IMR-90 (cell line): Measurements from ENCODE around the gene ALDH8A1. TPM values are rescaled to one million over a fixed set of nuclear protein-coding genes. Genes with fewer than 3 reads are reported as not detected.

Experiments
- ATAC-seq: fragments of 200-7000 bp; cut with Tn5 transposase; 2 replicates; pipeline ENCODE4 v1.9.1; 2020; ENCODE audit warnings: low read depth, mild to moderate bottlenecking, moderate library complexity
- BruUV-seq: library from RNA; stranded (reverse); fragments of 400-500 nt; replicated peaks from 2 replicates; lab custom pipeline; 2021; lab: Mats Ljungman, UMichigan
- CTCF ChIA-PET: fragments of 300-600 bp; formaldehyde crosslinking; extraction: SDS; loops from one replicate; lab custom pipeline; 2021; ENCODE audit warnings: antibody characterized with exemption; lab: Yijun Ruan, JAX
- POLR2A ChIA-PET: fragments of 300-600 bp; sonication (Branson Sonifier 250); formaldehyde crosslinking; loops from one replicate; lab custom pipeline; 2022; ENCODE audit warnings: antibody characterized with exemption; ENCODE audit not compliant: unreplicated experiment; lab: Charles Lee
- DNase-seq: peaks from one replicate; pipeline ENCODE4 v3.0.0; 2013
- H2AFZ ChIP-seq: replicated peaks from 2 replicates; pipeline ENCODE3; 2013; ENCODE audit warnings: low read length, mild to moderate bottlenecking; ENCODE audit not compliant: poor library complexity
- H2AK5ac ChIP-seq: 2 replicates; pipeline ENCODE4 v1.6.1; 2013; ENCODE audit warnings: low read depth, low read length, inconsistent platforms
- H2AK9ac ChIP-seq: replicated peaks from 2 replicates; pipeline ENCODE3; 2013; ENCODE audit warnings: mild to moderate bottlenecking, low read depth, low read length, moderate library complexity; ENCODE audit not compliant: poor library complexity
- H2BK120ac ChIP-seq: 2 replicates; pipeline ENCODE4 v1.6.1; 2013; ENCODE audit warnings: low read depth, low read length, inconsistent platforms
- H2BK15ac ChIP-seq: 3 replicates; pipeline ENCODE4 v1.6.1; 2013; ENCODE audit warnings: low read depth, low read length, inconsistent platforms
- H2BK20ac ChIP-seq: 2 replicates; pipeline ENCODE4 v1.6.1; 2013; ENCODE audit warnings: low read depth, mild to moderate bottlenecking, inconsistent platforms, low read length, moderate library complexity
- H2BK5ac ChIP-seq: 2 replicates; pipeline ENCODE4 v1.6.1; 2013; ENCODE audit warnings: mild to moderate bottlenecking, low read depth, low read length, inconsistent platforms; ENCODE audit not compliant: poor library complexity, severe bottlenecking
- H3K14ac ChIP-seq: replicated peaks from 2 replicates; pipeline ENCODE4 v1.6.1; 2013; ENCODE audit warnings: low read depth, low read length, inconsistent platforms
- H3K18ac ChIP-seq: 2 replicates; pipeline ENCODE4 v1.6.1; 2013; ENCODE audit warnings: low read depth, low read length, control low read depth
- H3K23ac ChIP-seq: 2 replicates; pipeline ENCODE4 v1.6.1; 2013; ENCODE audit warnings: low read depth, low read length, inconsistent platforms
- H3K27ac ChIP-seq: 2 replicates; pipeline ENCODE4 v1.5.1; 2013; ENCODE audit warnings: mild to moderate bottlenecking, control low read depth, low read length; ENCODE audit not compliant: insufficient read depth
- H3K27me3 ChIP-seq: 2 replicates; pipeline ENCODE4 v1.6.1; 2013; ENCODE audit warnings: low read length; ENCODE audit not compliant: control insufficient read depth, insufficient read depth
- H3K36me3 ChIP-seq: 2 replicates; pipeline ENCODE4 v1.6.1; 2013; ENCODE audit warnings: low read length, mixed read lengths; ENCODE audit not compliant: control insufficient read depth, insufficient read depth
- H3K4ac ChIP-seq: 2 replicates; pipeline ENCODE4 v1.6.1; 2013; ENCODE audit warnings: low read depth, low read length, inconsistent platforms
- H3K4me1 ChIP-seq: 2 replicates; pipeline ENCODE4 v1.6.1; 2013; ENCODE audit warnings: low read length, mixed read lengths; ENCODE audit not compliant: control insufficient read depth, insufficient read depth
- H3K4me2 ChIP-seq: 2 replicates; pipeline ENCODE4 v1.6.1; 2013; ENCODE audit warnings: low read depth, mild to moderate bottlenecking, control low read depth, low read length, moderate library complexity
- H3K4me3 ChIP-seq: 2 replicates; pipeline ENCODE4 v1.5.1; 2013; ENCODE audit warnings: low read depth, mild to moderate bottlenecking, control low read depth, low read length, moderate library complexity; ENCODE audit not compliant: insufficient read depth
- H3K56ac ChIP-seq: 2 replicates; pipeline ENCODE4 v1.6.1; 2013; ENCODE audit warnings: low read length, inconsistent platforms; ENCODE audit not compliant: insufficient read depth; ENCODE audit errors: extremely low read depth
- H3K79me1 ChIP-seq, 2 experiments: 2 replicates each; pipeline ENCODE4 v1.6.1; 2013; ENCODE audit warnings: low read length in 2 of 2, inconsistent platforms in 1 of 2, low read depth in 1 of 2
- H3K9ac ChIP-seq: 2 replicates; pipeline ENCODE4 v1.6.1; 2013; ENCODE audit warnings: low read depth, low read length, control low read depth
- H3K9me1 ChIP-seq: 2 replicates; pipeline ENCODE4 v1.6.1; 2013; ENCODE audit warnings: low read length, inconsistent platforms; ENCODE audit not compliant: insufficient read depth
- H3K9me3 ChIP-seq: 2 replicates; pipeline ENCODE4 v1.6.1; 2013; ENCODE audit warnings: low read length; ENCODE audit not compliant: control insufficient read depth, insufficient read depth
- H4K20me1 ChIP-seq: 2 replicates; pipeline ENCODE4 v1.6.1; 2013; ENCODE audit warnings: low read length, inconsistent platforms; ENCODE audit not compliant: insufficient read depth
- H4K5ac ChIP-seq: 2 replicates; pipeline ENCODE4 v1.6.1; 2013; ENCODE audit warnings: mild to moderate bottlenecking, low read depth, low read length, control low read depth
- H4K8ac ChIP-seq, 2 experiments: 2 replicates each; pipeline ENCODE4 v1.6.1; 2013; ENCODE audit warnings: low read depth in 2 of 2, low read length in 2 of 2, control low read depth in 1 of 2, inconsistent platforms in 1 of 2
- H4K91ac ChIP-seq: 2 replicates; pipeline ENCODE4 v1.6.1; 2013; ENCODE audit warnings: low read depth, low read length, inconsistent platforms; ENCODE audit not compliant: insufficient read depth
- BHLHE40 ChIP-seq: fragments of 150-350 bp; IDR thresholded peaks from 2 replicates; pipeline ENCODE4 v1.6.1; 2016; ENCODE audit warnings: mild to moderate bottlenecking, low read depth, low read length
- CEBPB ChIP-seq: IDR thresholded peaks from 2 replicates; pipeline ENCODE4 v1.6.1; 2012; ENCODE audit warnings: low read depth, low read length, improper control_type of control experiment
- CHD1 ChIP-seq: IDR thresholded peaks from 2 replicates; pipeline ENCODE4 v1.6.1; 2012; ENCODE audit warnings: low read depth, low read length, improper control_type of control experiment
- CTCF ChIP-seq: conservative IDR thresholded peaks from 2 replicates; pipeline ENCODE4 v1.5.1; 2012; ENCODE audit warnings: mild to moderate bottlenecking, low read depth, low read length, improper control_type of control experiment
- ELK1 ChIP-seq: fragments of 150-350 bp; IDR thresholded peaks from 2 replicates; pipeline ENCODE4 v1.6.1; 2016; ENCODE audit warnings: low read depth, mild to moderate bottlenecking, low read length, moderate library complexity, borderline replicate concordance
- MAFK ChIP-seq: IDR thresholded peaks from 2 replicates; pipeline ENCODE4 v1.6.1; 2012; ENCODE audit warnings: low read depth, low read length, improper control_type of control experiment
- MAZ ChIP-seq: IDR thresholded peaks from 2 replicates; pipeline ENCODE4 v1.6.1; 2012; ENCODE audit warnings: low read depth, mild to moderate bottlenecking, low read length, improper control_type of control experiment, moderate library complexity, borderline replicate concordance
- MXI1 ChIP-seq: IDR thresholded peaks from 2 replicates; pipeline ENCODE4 v1.6.1; 2012; ENCODE audit warnings: low read depth, mild to moderate bottlenecking, low read length, moderate library complexity, borderline replicate concordance
- POLR2A ChIP-seq: IDR thresholded peaks from 2 replicates; pipeline ENCODE4 v1.6.1; 2012; ENCODE audit warnings: mild to moderate bottlenecking, low read depth, low read length
- RAD21 ChIP-seq: IDR thresholded peaks from 2 replicates; pipeline ENCODE4 v1.6.1; 2012; ENCODE audit warnings: low read length, improper control_type of control experiment
- RFX5 ChIP-seq: IDR thresholded peaks from 2 replicates; pipeline ENCODE4 v1.8.0; 2012; ENCODE audit warnings: low read depth, mild to moderate bottlenecking, low read length, moderate library complexity
- USF2 ChIP-seq: fragments of 150-350 bp; IDR thresholded peaks from 2 replicates; pipeline ENCODE4 v1.6.1; 2017; ENCODE audit warnings: mild to moderate bottlenecking, antibody characterized with exemption, low read length, low read depth
- WGBS, 2 experiments: methylation state at CpG; one replicate each; pipeline versions ENCODE4 v1.1.5 to v1.1.7; 2013; ENCODE audit warnings: missing lambda C conversion rate in 2 of 2; ENCODE audit not compliant: insufficient read length in 1 of 2; ENCODE audit errors: extremely low coverage in 2 of 2; 5-methylcytosine and 5-hydroxymethylcytosine counted together
- dilution Hi-C: fragments of 300-500 bp; cut with HindIII; formaldehyde crosslinking; loops from one replicate; pipeline ENCODE4 v1.14.3; 2018; ENCODE audit warnings: low sequenced_read_pairs; ENCODE audit not compliant: unreplicated experiment
- in situ Hi-C: fragments of 300-500 bp; cut with MboI; formaldehyde crosslinking; loops from 3 replicates; pipeline ENCODE4 v1.14.3; 2019; ENCODE audit warnings: low sequenced_read_pairs, inconsistent platforms, mixed read lengths
- intact Hi-C: fragments of 100-400 bp; cut with micrococcal nuclease; formaldehyde crosslinking; loops from 2 replicates; pipeline ENCODE4 v1.10.0; 2022
- polyA plus RNA-seq, 3 experiments: library from polyadenylated mRNA; depleted of rRNA; stranded (reverse); fragments of >200 nt; gene quantifications; 2 replicates each; pipeline ENCODE4 v1.2.3, GENCODE V29; 2012; ENCODE audit warnings: low replicate concordance in 1 of 3
- total RNA-seq: library from RNA; depleted of rRNA; stranded (reverse); fragments of >200 nt; gene quantifications from 2 replicates; pipeline ENCODE4 v1.2.3, GENCODE V29; 2012

ALDH8A1 gene
- total and polyA plus RNA-seq, 2 of the 4 experiments (the other 2 are of a cell fraction) = under 0.01 to 0.15 TPM

GRCh38 chr6:134884752-134885151 lies 65.1 kb downstream of the ALDH8A1 start:
- no peak overlapping the region for H3K4me2 ChIP-seq
- no peaks in the 10 kb centered on the region for H3K36me3 ChIP-seq
- H3K9me3 ChIP-seq = 0 out of 2 replicates have a peak, but pooled peaks cover 2% of the 10 kb centered on the region
- no peak overlapping the region for H3K27ac ChIP-seq
- H3K9ac ChIP-seq = no peak overlapping the region
- CTCF ChIA-PET = no interaction called here
- no peaks in the 10 kb centered on the region for H3K27me3 ChIP-seq
- H3K9me1 ChIP-seq = no peaks in the 10 kb centered on the region
- H3K79me1 ChIP-seq = no peaks in the 10 kb centered on the region
- no peak for ATAC-seq
- intact Hi-C loops (loop anchor here (5.0 kb wide), 1 partner anchor 242 kb away; no protein-coding TSS in a partner anchor), in situ Hi-C loops (no loop called here), dilution Hi-C loops (no loop called here)
- no peak overlapping the region for H2AK9ac ChIP-seq
- H3K4ac ChIP-seq = no peak overlapping the region
- H2BK5ac ChIP-seq = no peak overlapping the region
- no peak overlapping the region for H4K8ac ChIP-seq
- WGBS, 2 experiments = no CpG with 5 or more reads among the region's 3 CpGs
- H3K14ac ChIP-seq = no peak overlapping the region
- H3K4me1 ChIP-seq = peaks cover 3% of the 10 kb centered on the region; the same call in 1 of the 2 replicates
- H2BK120ac ChIP-seq = no peak overlapping the region
- no peak overlapping the region for H3K18ac ChIP-seq
- no peak overlapping the region for H2AK5ac ChIP-seq
- TF ChIP-seq CTCF (no peak), CHD1 (no peak), CEBPB (no peak), USF2 (no peak), MXI1 (no peak), ELK1 (no peak), MAZ (no peak), RFX5 (no peak), POLR2A (no peak), RAD21 (no peak), BHLHE40 (no peak), MAFK (no peak)
- no peaks in the 10 kb centered on the region for H4K20me1 ChIP-seq
- POLR2A ChIA-PET = no interaction called here
- no peak overlapping the region for H3K4me3 ChIP-seq
- no peak overlapping the region for H4K5ac ChIP-seq
- DNase-seq = no peak
- H4K91ac ChIP-seq = no peak overlapping the region
- no peak overlapping the region for H2BK15ac ChIP-seq
- no peak overlapping the region for H3K56ac ChIP-seq
- no peak overlapping the region for H2AFZ ChIP-seq
- no peak overlapping the region for H3K23ac ChIP-seq
- no peak overlapping the region for H2BK20ac ChIP-seq
- no TSS peak for BruUV-seq
